ENCODE measurements around the gene SKIC2. TPM values are rescaled to one million over a fixed set of nuclear protein-coding genes. Genes with fewer than 3 reads are reported as not detected.
"Not testable (repeated sequence)": the region's sequence is repeated elsewhere in the genome, so short reads cannot be mapped to it uniquely, and the experiment has no call there.

SKIC2 gene
- total RNA-seq, 1 donor from 2014 or later: 77.4 TPM

- Histone ChIP-seq H3K9me3 (no peaks in the 10 kb centered on the region), H3K27ac (no peak overlapping the region), H3K27me3 (no peaks in the 10 kb centered on the region), H3K36me3 (no peaks in the 10 kb centered on the region), H3K4me3 (no peak overlapping the region), H3K4me1 (no peaks in the 10 kb centered on the region)
- no peak for DNase-seq (ENCODE audit: low spot score in 2 of 2)
- TF ChIP-seq CTCF (IDR thresholded peaks at IDR 0.05): no peak
- intact Hi-C loops (cut with DNase I): no loop called here
Measured at GRCh38 chr6:31927863-31928671, 30.9 kb upstream of the SKIC2 start.

- no peak overlapping the region for H3K4me3 ChIP-seq
- no peak overlapping the region for H3K27ac ChIP-seq
- no peaks in the 10 kb centered on the region for H3K27me3 ChIP-seq
- DNase-seq (ENCODE audit: low spot score in 2 of 2): no peak
- intact Hi-C loops (cut with DNase I): no loop called here
- TF ChIP-seq CTCF (IDR thresholded peaks at IDR 0.05): no peak
- no peaks in the 10 kb centered on the region for H3K4me1 ChIP-seq
- H3K9me3 ChIP-seq: no peaks in the 10 kb centered on the region
- no peaks in the 10 kb centered on the region for H3K36me3 ChIP-seq
Measured at GRCh38 chr6:31928672-31928939, 30.4 kb upstream of the SKIC2 start.

DNA sequence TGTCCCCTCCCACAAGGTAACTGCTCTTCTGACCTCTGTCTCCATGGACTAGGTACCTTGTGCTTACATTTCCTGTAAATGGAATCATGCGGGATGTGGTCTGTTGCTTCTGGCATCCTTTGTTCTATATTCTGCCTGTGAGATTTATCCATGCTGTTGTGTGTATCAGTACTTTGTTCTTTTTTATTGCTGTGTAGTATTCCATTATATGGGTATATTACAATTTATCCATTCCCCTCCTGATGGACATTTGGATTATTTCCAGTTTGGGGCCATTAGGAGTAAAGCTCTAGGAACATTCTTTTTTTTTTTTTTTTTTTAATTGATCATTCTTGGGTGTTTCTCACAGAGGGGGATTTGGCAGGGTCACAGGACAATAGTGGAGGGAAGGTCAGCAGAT lies 28.0 kb upstream of the SKIC2 start:
- no peaks in the 10 kb centered on the region for H3K27me3 ChIP-seq
- intact Hi-C loops (cut with DNase I): no loop called here
- no peak for TF ChIP-seq CTCF (IDR thresholded peaks at IDR 0.05)
- H3K4me1 ChIP-seq: no peaks in the 10 kb centered on the region
- DNase-seq (ENCODE audit: low spot score in 2 of 2): no peak
- no peak overlapping the region for H3K27ac ChIP-seq
- no peak overlapping the region for H3K4me3 ChIP-seq
- H3K36me3 ChIP-seq: no peaks in the 10 kb centered on the region
- no peaks in the 10 kb centered on the region for H3K9me3 ChIP-seq

GRCh38 chr6:31932137-31932536 lies 26.8 kb upstream of the SKIC2 start:
- H3K4me3 ChIP-seq; H3K27ac ChIP-seq; H3K36me3 ChIP-seq; H3K9me3 ChIP-seq; H3K27me3 ChIP-seq; intact Hi-C loops (cut with DNase I); H3K4me1 ChIP-seq; DNase-seq (ENCODE audit: low spot score in 2 of 2): not testable (repeated sequence)

- Histone ChIP-seq H3K4me3 (no peak overlapping the region), H3K9me3 (no peaks in the 10 kb centered on the region), H3K27me3 (no peaks in the 10 kb centered on the region), H3K27ac (no peak overlapping the region), H3K4me1 (no peaks in the 10 kb centered on the region), H3K36me3 (no peaks in the 10 kb centered on the region)
- no peak for TF ChIP-seq CTCF (IDR thresholded peaks at IDR 0.05)
- intact Hi-C loops (cut with DNase I): no loop called here
- DNase-seq (ENCODE audit: low spot score in 2 of 2): no peak
Measured at GRCh38 chr6:31933537-31933936, 25.4 kb upstream of the SKIC2 start.

DNA sequence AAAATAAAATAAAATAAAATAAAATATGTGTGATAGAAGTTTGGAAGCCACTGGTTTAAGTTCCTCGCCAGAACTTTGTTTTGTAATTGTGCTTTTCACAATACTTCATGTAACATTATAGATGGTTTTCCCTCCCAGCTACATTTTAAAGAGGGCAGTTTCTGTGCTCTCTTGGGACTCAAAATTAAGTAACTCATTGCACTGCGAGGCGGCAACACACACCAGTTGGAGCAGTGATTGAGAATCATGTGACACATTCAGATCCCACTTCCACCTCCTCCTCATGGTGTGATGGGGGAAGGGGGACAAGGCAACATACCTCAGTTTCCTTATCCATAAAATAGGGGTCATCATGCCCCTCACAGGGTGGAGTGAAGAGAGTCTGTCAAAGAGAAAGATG lies 24.0 kb upstream of the SKIC2 start:
- Histone ChIP-seq H3K36me3 (no peaks in the 10 kb centered on the region), H3K4me3 (no peak overlapping the region), H3K9me3 (no peaks in the 10 kb centered on the region), H3K27ac (no peak overlapping the region), H3K27me3 (no peaks in the 10 kb centered on the region), H3K4me1 (no peaks in the 10 kb centered on the region)
- no peak for TF ChIP-seq CTCF (IDR thresholded peaks at IDR 0.05)
- intact Hi-C loops (cut with DNase I): no loop called here
- DNase-seq (ENCODE audit: low spot score in 2 of 2): no peak

All from ascending aorta (tissue), 2 donors.